ENCODE results near the gene LUZP2.

DNA sequence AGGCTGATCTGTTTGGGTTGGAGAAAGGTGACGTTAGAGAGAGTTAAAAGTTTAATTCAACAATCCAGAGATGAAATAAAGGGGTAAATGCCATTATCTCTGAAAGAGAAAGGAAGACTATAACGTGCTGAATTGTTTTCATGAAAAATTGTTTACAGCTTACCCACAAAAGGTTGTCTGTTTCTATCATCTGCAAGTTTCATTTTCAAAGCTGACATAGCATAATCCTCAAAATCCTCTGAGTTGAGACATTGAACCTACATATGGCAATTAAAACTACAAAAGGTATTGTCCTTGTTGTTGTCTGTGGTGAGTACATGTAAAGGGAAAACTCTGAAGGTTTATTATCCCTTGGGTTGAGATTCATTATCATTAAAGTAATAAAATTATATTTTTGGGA is 569.9 kb downstream of the LUZP2 start:
- TF ChIP-seq, protein P1, sequence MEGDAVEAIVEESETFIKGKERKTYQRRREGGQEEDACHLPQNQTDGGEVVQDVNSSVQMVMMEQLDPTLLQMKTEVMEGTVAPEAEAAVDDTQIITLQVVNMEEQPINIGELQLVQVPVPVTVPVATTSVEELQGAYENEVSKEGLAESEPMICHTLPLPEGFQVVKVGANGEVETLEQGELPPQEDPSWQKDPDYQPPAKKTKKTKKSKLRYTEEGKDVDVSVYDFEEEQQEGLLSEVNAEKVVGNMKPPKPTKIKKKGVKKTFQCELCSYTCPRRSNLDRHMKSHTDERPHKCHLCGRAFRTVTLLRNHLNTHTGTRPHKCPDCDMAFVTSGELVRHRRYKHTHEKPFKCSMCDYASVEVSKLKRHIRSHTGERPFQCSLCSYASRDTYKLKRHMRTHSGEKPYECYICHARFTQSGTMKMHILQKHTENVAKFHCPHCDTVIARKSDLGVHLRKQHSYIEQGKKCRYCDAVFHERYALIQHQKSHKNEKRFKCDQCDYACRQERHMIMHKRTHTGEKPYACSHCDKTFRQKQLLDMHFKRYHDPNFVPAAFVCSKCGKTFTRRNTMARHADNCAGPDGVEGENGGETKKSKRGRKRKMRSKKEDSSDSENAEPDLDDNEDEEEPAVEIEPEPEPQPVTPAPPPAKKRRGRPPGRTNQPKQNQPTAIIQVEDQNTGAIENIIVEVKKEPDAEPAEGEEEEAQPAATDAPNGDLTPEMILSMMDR (IDR thresholded peaks at IDR 0.05; ENCODE audit: low read depth, low read length, missing input control): no peak
- no peak for TF ChIP-seq RAD21 (IDR thresholded peaks at IDR 0.05)

Measured in liver (tissue), 3 donors.